GM12801 (cell line): Measurements from ENCODE around the gene PHACTR3.

Source experiments
- CTCF ChIP-seq: IDR thresholded peaks from one replicate; pipeline ENCODE4 v1.5.1; 2011; ENCODE audit warnings: control low read depth; ENCODE audit not compliant: insufficient read length; ENCODE audit errors: extremely low read depth

The PHACTR3 gene

GRCh38 chr20:59817406-59817805 is 213.1 kb downstream of the PHACTR3 start:
- no peak for TF ChIP-seq CTCF

- no peak for TF ChIP-seq CTCF
Measured at GRCh38 chr20:59817846-59818615, 213.7 kb downstream of the PHACTR3 start.

- TF ChIP-seq CTCF, result no peak
Measured at GRCh38 chr20:59818911-59819310, 214.6 kb downstream of the PHACTR3 start.

GRCh38 chr20:59819496-59820203 is 215.3 kb downstream of the PHACTR3 start:
- TF ChIP-seq CTCF, result no peak

GRCh38 chr20:59820204-59821041 is 216.1 kb downstream of the PHACTR3 start:
- TF ChIP-seq CTCF, result no peak

- TF ChIP-seq CTCF, result no peak
Measured at GRCh38 chr20:59821201-59821600, 216.9 kb downstream of the PHACTR3 start.

- TF ChIP-seq CTCF, result no peak
Measured at GRCh38 chr20:59821788-59822187, 217.4 kb downstream of the PHACTR3 start.
